ENCODE results near the gene SEMA6B.

DNA sequence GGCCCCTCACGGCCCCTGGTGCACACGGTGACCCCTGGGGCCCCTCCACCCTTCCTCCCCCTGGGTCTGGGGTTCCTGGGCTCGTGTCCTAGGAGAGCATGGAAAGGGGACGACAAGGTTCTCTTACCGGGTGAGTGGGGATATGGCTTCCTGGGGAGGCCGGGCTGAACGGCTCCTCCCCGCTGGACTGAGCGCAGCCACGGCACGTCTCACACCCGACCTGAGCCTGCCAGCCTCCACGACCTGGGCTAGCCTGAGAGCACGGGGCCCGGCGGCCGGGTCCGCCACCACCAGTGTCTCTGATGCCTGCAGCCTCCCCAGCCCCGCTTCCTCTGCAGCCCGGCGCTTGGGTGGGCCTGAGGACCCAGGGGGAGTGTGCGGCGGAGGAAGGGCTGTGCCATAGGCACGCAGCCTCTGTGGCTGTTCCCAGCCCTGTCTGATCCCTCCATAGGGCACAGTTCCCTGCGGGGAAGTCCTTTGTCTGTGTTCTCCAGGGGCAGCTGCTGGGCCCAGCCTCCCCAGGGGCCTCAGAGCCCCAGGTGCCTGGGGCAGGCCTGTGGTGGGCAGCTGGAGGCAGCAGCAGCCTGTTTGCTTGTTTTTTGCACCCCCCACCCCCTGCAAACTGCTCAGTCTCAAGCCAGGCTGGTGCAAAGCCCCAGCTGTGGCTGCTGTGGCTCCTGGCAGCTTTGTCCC lies 56.2 kb downstream of the SEMA6B start:
- TF ChIP-seq POLR2AphosphoS5 (IDR thresholded peaks at IDR 0.05) (no peak), POLR2A (IDR thresholded peaks at IDR 0.05) (no peak)

Measured in breast epithelium (tissue), 3 donors.